ENCODE data around the gene ACOT13. TPM values are rescaled to one million over a fixed set of nuclear protein-coding genes. Genes with fewer than 3 reads are reported as not detected.
A peak's percentile ranks its signal among the peaks of the same experiment; 100 is the strongest.

ACOT13 gene
- total RNA-seq, result 18.7 to 19.8 TPM (median 19.1 TPM) in 3 replicates

DNA sequence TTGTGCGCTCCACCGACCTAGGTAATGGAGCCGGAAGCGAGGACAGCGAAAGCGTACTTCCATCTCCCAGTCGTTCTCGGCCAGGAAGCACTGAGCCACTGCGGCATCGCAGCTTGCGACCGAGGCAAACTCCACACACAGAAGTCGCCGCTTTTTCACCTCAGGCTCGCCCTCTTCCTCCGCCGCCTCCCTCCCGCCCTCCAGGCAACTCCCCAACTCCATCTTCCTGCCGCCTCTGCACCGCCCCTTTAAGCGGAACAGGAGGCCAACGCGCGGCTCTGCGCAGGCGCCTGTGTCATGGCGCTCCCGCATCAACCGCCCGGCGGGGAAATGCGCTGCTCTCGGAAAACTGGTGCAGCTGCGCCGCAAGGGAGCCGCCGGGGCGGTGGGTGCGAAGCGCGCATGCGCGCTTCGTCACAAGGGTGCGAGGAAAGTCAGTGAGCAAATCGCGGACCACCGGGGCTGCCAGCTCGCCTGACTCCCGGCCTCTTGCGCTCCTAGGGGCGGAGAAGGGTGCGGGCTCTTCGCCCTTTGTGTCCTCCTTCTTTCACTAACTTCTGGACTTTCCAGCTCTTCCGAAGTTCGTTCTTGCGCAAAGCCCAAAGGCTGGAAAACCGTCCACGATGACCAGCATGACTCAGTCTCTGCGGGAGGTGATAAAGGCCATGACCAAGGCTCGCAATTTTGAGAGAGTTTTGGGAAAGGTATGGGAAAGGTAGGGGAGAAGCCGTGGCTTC lies at the start of gene ACOT13, which contains the start of gene TDP2:
ACOT13 (plus strand) TSS at position 437 of the 737 bp plus-strand sequence; CDS start at position 624, 187 bp downstream.
TDP2 (minus strand) TSS at position 259 of the 737 bp plus-strand sequence; CDS start at position 222, 37 bp downstream.
- Mint-ChIP-seq H3K36me3 (peaks cover 35% of the 10 kb centered on the region), H3K4me3 (peak within 1 kb of the TSS; percentile 92), H3K4me1 (peaks cover 24% of the 10 kb centered on the region), H3K9me3 (peaks cover 24% of the 10 kb centered on the region), H3K27me3 (ENCODE audit: low read depth) (no peaks in the 10 kb centered on the region), H3K27ac (peak within 1 kb of the TSS; percentile 99)
- TF ChIP-seq, protein P1, sequence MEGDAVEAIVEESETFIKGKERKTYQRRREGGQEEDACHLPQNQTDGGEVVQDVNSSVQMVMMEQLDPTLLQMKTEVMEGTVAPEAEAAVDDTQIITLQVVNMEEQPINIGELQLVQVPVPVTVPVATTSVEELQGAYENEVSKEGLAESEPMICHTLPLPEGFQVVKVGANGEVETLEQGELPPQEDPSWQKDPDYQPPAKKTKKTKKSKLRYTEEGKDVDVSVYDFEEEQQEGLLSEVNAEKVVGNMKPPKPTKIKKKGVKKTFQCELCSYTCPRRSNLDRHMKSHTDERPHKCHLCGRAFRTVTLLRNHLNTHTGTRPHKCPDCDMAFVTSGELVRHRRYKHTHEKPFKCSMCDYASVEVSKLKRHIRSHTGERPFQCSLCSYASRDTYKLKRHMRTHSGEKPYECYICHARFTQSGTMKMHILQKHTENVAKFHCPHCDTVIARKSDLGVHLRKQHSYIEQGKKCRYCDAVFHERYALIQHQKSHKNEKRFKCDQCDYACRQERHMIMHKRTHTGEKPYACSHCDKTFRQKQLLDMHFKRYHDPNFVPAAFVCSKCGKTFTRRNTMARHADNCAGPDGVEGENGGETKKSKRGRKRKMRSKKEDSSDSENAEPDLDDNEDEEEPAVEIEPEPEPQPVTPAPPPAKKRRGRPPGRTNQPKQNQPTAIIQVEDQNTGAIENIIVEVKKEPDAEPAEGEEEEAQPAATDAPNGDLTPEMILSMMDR (IDR thresholded peaks at IDR 0.05; ENCODE audit: unreplicated experiment), result peak; percentile 65
- peak; percentile 95 to 96 for DNase-seq (ENCODE audit: low spot score in 2 of 2, unreplicated experiment in 2 of 2)

DNA sequence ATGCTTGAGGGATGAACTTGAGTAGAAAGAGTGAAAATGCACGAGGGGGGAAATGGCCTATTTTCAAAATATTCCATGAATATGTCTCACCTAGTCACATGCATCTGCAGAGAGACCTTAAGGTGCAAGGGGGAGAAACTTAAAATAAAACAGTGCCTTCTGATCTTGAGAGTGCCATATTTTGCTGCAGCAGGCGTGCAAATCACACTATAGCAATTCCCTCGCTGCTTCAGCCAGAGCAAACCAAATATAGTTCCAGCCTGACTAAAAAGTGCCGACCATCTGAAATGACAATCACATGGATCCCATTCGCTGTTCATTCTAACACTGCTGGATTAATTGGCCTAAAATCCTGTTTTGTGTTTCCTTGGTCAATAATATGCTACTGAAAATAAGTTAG lies 47.2 kb upstream of the ACOT13 start:
- TF ChIP-seq, protein P1 (IDR thresholded peaks at IDR 0.05; ENCODE audit: unreplicated experiment), result no peak
- no peaks in the 10 kb centered on the region for H3K9me3 Mint-ChIP-seq
- no peaks in the 10 kb centered on the region for H3K36me3 Mint-ChIP-seq
- no peaks in the 10 kb centered on the region for H3K27me3 Mint-ChIP-seq (ENCODE audit: low read depth)
- no peak for DNase-seq (ENCODE audit: low spot score in 2 of 2, unreplicated experiment in 2 of 2)
- no peak overlapping the region for H3K27ac Mint-ChIP-seq
- no peaks in the 10 kb centered on the region for H3K4me1 Mint-ChIP-seq
- no peak overlapping the region for H3K4me3 Mint-ChIP-seq

DNA sequence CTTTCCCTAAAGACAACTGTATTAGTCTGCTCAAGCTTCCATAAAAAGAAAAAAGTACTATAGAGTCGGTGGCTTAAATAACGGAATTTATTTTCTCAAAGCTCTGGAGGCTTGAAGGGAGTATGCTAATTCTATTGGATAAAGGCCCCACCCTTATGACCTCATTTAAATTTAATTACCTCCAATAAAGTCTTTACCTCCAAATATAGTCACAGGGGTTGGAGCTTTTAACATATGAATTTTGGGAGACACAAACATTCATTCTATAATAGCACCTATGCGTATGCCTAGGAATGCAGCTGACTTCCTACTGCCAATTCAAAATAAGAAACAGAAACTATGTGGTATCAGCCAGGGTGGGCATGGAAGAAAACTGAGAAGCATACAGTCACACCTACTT lies 46.2 kb upstream of the ACOT13 start:
- Mint-ChIP-seq H3K27ac (no peak overlapping the region), H3K4me3 (no peak overlapping the region), H3K9me3 (no peaks in the 10 kb centered on the region), H3K36me3 (no peaks in the 10 kb centered on the region), H3K27me3 (ENCODE audit: low read depth) (no peaks in the 10 kb centered on the region), H3K4me1 (no peaks in the 10 kb centered on the region)
- no peak for DNase-seq (ENCODE audit: low spot score in 2 of 2, unreplicated experiment in 2 of 2)
- TF ChIP-seq, protein P1 (IDR thresholded peaks at IDR 0.05; ENCODE audit: unreplicated experiment), result no peak

DNA sequence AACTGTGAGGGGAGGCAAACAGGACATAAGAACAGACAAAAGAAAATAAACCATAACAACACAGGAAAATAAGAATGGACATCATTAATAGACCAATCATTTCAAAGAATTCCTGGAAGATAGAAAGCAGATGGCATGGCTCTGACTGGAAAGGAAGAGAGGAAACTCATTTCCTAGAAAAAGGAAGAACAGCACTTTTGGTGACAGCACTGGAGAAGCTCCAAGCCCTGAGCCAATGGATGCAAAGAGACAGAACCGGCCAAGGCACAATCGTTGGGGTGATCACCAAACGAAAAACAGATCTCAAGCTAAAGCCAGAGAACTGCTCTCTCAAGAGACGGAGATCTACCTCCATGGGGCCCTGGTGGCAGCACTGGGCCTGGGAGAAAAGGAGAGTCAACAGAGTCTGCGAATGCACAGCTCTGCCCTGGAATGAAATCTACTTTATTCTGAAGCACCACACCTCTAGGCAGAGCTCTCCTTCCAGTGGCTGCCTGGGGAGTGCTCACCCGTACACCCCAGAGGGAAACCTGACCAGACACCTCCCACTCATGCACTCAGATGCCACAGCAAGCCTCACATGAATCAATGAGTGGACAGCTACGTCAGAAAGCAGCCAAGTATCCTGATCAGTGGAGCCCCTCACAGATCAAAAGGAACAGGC lies 45.1 kb upstream of the ACOT13 start:
- H3K36me3 Mint-ChIP-seq, result no peaks in the 10 kb centered on the region

DNA sequence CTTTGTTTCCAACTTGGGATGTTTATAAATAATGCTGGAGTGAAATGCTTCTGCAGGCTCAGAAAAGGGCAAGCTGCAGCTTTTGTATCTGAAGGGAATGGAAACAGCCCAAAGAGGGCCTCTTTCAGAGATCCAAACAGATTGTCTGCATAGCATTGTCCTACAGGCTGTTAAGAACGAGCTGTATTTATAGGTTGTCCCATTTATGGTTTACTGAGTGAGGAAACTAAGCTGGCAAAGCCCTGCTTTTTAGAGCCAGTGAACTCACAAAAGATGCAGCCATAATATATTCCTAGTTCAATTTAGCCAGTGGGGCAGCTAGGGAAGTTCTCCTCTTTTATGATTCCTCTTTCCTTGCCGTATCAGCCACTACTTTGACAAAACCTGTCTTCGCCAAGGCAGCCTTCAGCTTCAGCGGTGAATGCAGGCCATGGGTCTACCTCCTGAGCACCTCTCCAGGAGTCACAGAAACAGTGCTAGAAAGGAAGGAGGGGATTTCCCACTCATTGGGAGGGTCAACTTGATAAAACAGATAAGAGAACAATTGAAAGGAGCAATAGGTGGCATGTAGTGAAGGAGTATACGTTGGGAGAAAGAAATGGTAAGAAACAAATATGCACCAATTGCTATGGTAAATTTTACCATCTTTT lies 35.9 kb upstream of the ACOT13 start:
- Mint-ChIP-seq H3K27ac (no peak overlapping the region), H3K27me3 (ENCODE audit: low read depth) (no peaks in the 10 kb centered on the region), H3K4me3 (no peak overlapping the region), H3K36me3 (no peaks in the 10 kb centered on the region), H3K9me3 (no peaks in the 10 kb centered on the region), H3K4me1 (peaks cover 17% of the 10 kb centered on the region)
- TF ChIP-seq, protein P1 (IDR thresholded peaks at IDR 0.05; ENCODE audit: unreplicated experiment), result no peak
- DNase-seq (ENCODE audit: low spot score in 2 of 2, unreplicated experiment in 2 of 2), result no peak

More for the DNA sequence above, 45.1 kb upstream of the ACOT13 start:
- Mint-ChIP-seq H3K27me3 (ENCODE audit: low read depth) (no peaks in the 10 kb centered on the region), H3K9me3 (no peaks in the 10 kb centered on the region), H3K4me3 (no peak overlapping the region), H3K27ac (no peak overlapping the region), H3K4me1 (no peaks in the 10 kb centered on the region)
- DNase-seq (ENCODE audit: low spot score in 2 of 2, unreplicated experiment in 2 of 2), result no peak
- TF ChIP-seq, protein P1 (IDR thresholded peaks at IDR 0.05; ENCODE audit: unreplicated experiment), result no peak
